CD14-positive monocyte (primary cell): ENCODE measurements around the gene PRDM10. TPM values are rescaled to one million over a fixed set of nuclear protein-coding genes. Genes with fewer than 3 reads are reported as not detected.

ENCODE experiments used
- DNase-seq, 3 donors: peaks; one replicate each; pipeline ENCODE4 v3.0.0-alpha.2; 2011 to 2022
- H2AFZ ChIP-seq: 2 replicates; pipeline ENCODE4 v1.6.0; 2012; ENCODE audit warnings: mild to moderate bottlenecking, low read depth, low read length, inconsistent platforms; ENCODE audit not compliant: insufficient read depth, poor library complexity, severe bottlenecking
- H3K27ac ChIP-seq, 2 donors: 1 replicate in 1 of 2; 2 replicates in 1 of 2; pipeline ENCODE4 v1.5.1; 2012 to 2013; ENCODE audit warnings: low read length in 2 of 2, control low read depth in 1 of 2, inconsistent platforms in 1 of 2, low read depth in 1 of 2, mild to moderate bottlenecking in 1 of 2
- H3K27me3 ChIP-seq, 2 donors: one replicate each; pipeline versions ENCODE4 v1.6.0 to v1.6.1; 2011 to 2013; ENCODE audit warnings: low read length in 2 of 2; ENCODE audit not compliant: control insufficient read depth in 2 of 2, insufficient read depth in 2 of 2
- H3K36me3 ChIP-seq, 2 donors: replicated peaks in 1 of 2; 1 replicate in 1 of 2; 2 replicates in 1 of 2; pipeline versions ENCODE4 v1.5.1 to v1.6.1; 2012 to 2013; ENCODE audit warnings: low read length in 2 of 2, control low read depth in 1 of 2, inconsistent platforms in 1 of 2, mild to moderate bottlenecking in 1 of 2; ENCODE audit not compliant: insufficient read depth in 2 of 2, control insufficient read depth in 1 of 2
- H3K4me1 ChIP-seq, 2 donors: 1 replicate in 1 of 2; 2 replicates in 1 of 2; pipeline versions ENCODE4 v1.5.1 to v1.6.1; 2012 to 2013; ENCODE audit warnings: low read length in 2 of 2, control low read depth in 1 of 2, inconsistent platforms in 1 of 2, mild to moderate bottlenecking in 1 of 2, moderate library complexity in 1 of 2; ENCODE audit not compliant: insufficient read depth in 2 of 2, control insufficient read depth in 1 of 2
- H3K4me2 ChIP-seq: replicated peaks from 2 replicates; pipeline ENCODE3; 2012; ENCODE audit warnings: low read length, moderate library complexity, mild to moderate bottlenecking; ENCODE audit not compliant: poor library complexity, severe bottlenecking; ENCODE audit errors: extremely low read depth
- H3K4me3 ChIP-seq, 3 experiments: fragments of 200-600 bp in 1 of 3; sonication (generic) in 1 of 3; replicated peaks in 1 of 3; 1 replicate in 2 of 3; 2 replicates in 1 of 3; pipeline ENCODE4 v1.5.1; 2011 to 2013; ENCODE audit warnings: low read length in 3 of 3, mild to moderate bottlenecking in 3 of 3, control low read depth in 2 of 3, low read depth in 2 of 3, inconsistent platforms in 1 of 3, moderate library complexity in 1 of 3
- H3K79me2 ChIP-seq: 2 replicates; pipeline ENCODE4 v1.6.0; 2012; ENCODE audit warnings: mild to moderate bottlenecking, control low read depth, inconsistent platforms, low read length, moderate library complexity; ENCODE audit not compliant: insufficient read depth
- H3K9ac ChIP-seq: 2 replicates; pipeline ENCODE4 v1.6.0; 2017; ENCODE audit warnings: low read length, mild to moderate bottlenecking; ENCODE audit not compliant: insufficient read depth, poor library complexity, severe bottlenecking
- H3K9me3 ChIP-seq, 2 donors: replicated peaks in 1 of 2; 1 replicate in 1 of 2; 2 replicates in 1 of 2; pipeline versions ENCODE4 v1.5.1 to v1.6.1; 2012 to 2013; ENCODE audit warnings: low read length in 2 of 2, control low read depth in 1 of 2; ENCODE audit not compliant: control insufficient read depth in 1 of 2, insufficient read depth in 1 of 2
- H4K20me1 ChIP-seq: 2 replicates; pipeline ENCODE4 v1.6.0; 2012; ENCODE audit warnings: mild to moderate bottlenecking, low read length, control low read depth, moderate library complexity; ENCODE audit not compliant: insufficient read depth
- H3K27ac Mint-ChIP-seq, 7 donors: one replicate each; pipeline ENCODE4 v1.8.0; 2020; ENCODE audit warnings: mild to moderate bottlenecking in 7 of 7, mixed read lengths in 7 of 7, moderate library complexity in 6 of 7, inconsistent platforms in 2 of 7
- H3K27me3 Mint-ChIP-seq, 3 donors: one replicate each; pipeline ENCODE4 v1.8.0; 2021 to 2022; ENCODE audit warnings: low read depth in 3 of 3, mild to moderate bottlenecking in 3 of 3, mixed read lengths in 3 of 3, moderate library complexity in 3 of 3, inconsistent platforms in 1 of 3
- H3K36me3 Mint-ChIP-seq, 2 donors: one replicate each; pipeline ENCODE4 v1.8.0; 2020; ENCODE audit warnings: mixed read lengths in 2 of 2, inconsistent platforms in 1 of 2, mild to moderate bottlenecking in 1 of 2
- H3K4me1 Mint-ChIP-seq: one replicate; pipeline ENCODE4 v1.8.0; 2020; ENCODE audit warnings: mild to moderate bottlenecking, mixed read lengths
- H3K4me3 Mint-ChIP-seq, 2 donors: one replicate each; pipeline ENCODE4 v1.8.0; 2020; ENCODE audit warnings: mild to moderate bottlenecking in 2 of 2, mixed read lengths in 2 of 2, moderate library complexity in 1 of 2
- H3K9me3 Mint-ChIP-seq, 7 donors: one replicate each; pipeline ENCODE4 v1.8.0; 2020 to 2022; ENCODE audit warnings: mixed read lengths in 7 of 7, mild to moderate bottlenecking in 6 of 7, moderate library complexity in 6 of 7, inconsistent platforms in 2 of 7
- WGBS: methylation state at CpG from one replicate; pipeline ENCODE4 v1.1.5; 2013; ENCODE audit warnings: missing lambda C conversion rate; ENCODE audit not compliant: insufficient coverage; 5-methylcytosine and 5-hydroxymethylcytosine counted together
- intact Hi-C, 2 donors: fragments of 100-400 bp; cut with micrococcal nuclease; formaldehyde crosslinking; loops; one replicate each; pipeline versions ENCODE4 v1.15.0 to v1.15.1; 2023
- polyA plus RNA-seq, 3 donors: library from polyadenylated mRNA; depleted of rRNA in 1 of 3; unstranded in 2 of 3; stranded (reverse) in 1 of 3; fragments of 300-500 nt in 2 of 3; fragments of >200 nt in 1 of 3; fragmentation: Illumina TruSeq in 2 of 3; gene quantifications; 1 replicate in 2 of 3; 2 replicates in 1 of 3; pipeline ENCODE4 v1.2.3, GENCODE V29; 2012 to 2021
- TF ChIP-seq, protein P1 (sequence below): fragments of 200-600 bp; IDR thresholded peaks from one replicate; pipeline ENCODE4 v1.8.0; 2022; ENCODE audit warnings: antibody characterized with exemption, mild to moderate bottlenecking

Gene PRDM10
- polyA plus RNA-seq, 3 donors = 0.64 to 5.6 (median 1.1) TPM

DNA sequence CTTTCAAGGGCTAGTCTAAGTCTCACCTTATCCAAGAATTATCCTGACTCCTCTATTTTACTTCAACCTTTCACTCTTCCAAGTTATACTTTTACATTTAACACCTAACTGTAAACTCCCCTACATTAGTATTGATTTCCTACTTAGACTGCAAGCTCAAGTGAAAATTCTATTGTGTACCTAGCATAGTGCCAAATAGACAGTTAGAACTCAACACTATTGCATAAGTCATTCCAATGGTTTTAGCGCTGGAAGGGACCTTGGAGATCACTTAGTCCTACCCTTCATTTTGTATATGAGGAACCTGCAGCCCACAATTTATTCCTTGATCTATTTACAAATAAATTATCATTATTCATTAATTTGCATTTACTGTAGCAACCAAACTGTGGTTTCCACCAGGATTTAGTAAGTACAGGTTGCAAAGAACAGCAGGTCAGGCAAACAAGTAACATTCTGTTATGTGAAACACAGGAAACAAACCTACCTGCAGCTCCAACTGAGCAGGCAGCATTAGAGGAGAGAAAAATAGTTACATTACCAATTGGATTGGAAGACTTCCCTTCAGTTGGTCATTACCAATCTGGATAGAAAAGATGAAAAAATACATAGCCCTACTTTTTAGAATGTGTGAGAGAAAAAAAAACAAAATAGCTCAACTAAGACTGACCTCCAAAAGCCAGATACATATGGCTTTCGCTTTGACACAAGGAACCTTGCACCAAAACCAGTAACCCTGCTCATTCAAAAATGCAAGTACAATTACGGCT, 73.5 kb downstream of the PRDM10 start:
- H3K4me3 ChIP-seq = peak overlapping the region in 1 of 3 experiments; percentile 61
- H3K9me3 Mint-ChIP-seq = no peaks in the 10 kb centered on the region
- TF ChIP-seq, protein P1, sequence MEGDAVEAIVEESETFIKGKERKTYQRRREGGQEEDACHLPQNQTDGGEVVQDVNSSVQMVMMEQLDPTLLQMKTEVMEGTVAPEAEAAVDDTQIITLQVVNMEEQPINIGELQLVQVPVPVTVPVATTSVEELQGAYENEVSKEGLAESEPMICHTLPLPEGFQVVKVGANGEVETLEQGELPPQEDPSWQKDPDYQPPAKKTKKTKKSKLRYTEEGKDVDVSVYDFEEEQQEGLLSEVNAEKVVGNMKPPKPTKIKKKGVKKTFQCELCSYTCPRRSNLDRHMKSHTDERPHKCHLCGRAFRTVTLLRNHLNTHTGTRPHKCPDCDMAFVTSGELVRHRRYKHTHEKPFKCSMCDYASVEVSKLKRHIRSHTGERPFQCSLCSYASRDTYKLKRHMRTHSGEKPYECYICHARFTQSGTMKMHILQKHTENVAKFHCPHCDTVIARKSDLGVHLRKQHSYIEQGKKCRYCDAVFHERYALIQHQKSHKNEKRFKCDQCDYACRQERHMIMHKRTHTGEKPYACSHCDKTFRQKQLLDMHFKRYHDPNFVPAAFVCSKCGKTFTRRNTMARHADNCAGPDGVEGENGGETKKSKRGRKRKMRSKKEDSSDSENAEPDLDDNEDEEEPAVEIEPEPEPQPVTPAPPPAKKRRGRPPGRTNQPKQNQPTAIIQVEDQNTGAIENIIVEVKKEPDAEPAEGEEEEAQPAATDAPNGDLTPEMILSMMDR = no peak
- peaks cover 25 to 34% of the 10 kb centered on the region in 2 donors for H3K36me3 Mint-ChIP-seq
- H4K20me1 ChIP-seq = no peaks in the 10 kb centered on the region
- H3K27ac ChIP-seq = peak overlapping the region; percentile 31 to 86
- H3K4me2 ChIP-seq = peak overlapping the region; percentile 69
- H3K4me1 ChIP-seq = peaks cover 35 to 46% of the 10 kb centered on the region in 2 donors
- peak overlapping the region in 1 of 2 donors; percentile 67 for H3K4me3 Mint-ChIP-seq
- peaks cover 0 to 18% of the 10 kb centered on the region in 2 donors for H3K36me3 ChIP-seq
- no peaks in the 10 kb centered on the region for H3K27me3 ChIP-seq
- H3K4me1 Mint-ChIP-seq = peaks cover 45% of the 10 kb centered on the region
- no peak overlapping the region for H2AFZ ChIP-seq
- peaks cover 3% of the 10 kb centered on the region for H3K79me2 ChIP-seq
- 80% methylated on average over 1 of the region's 3 CpGs for WGBS
- no peaks in the 10 kb centered on the region for H3K9me3 ChIP-seq
- no peaks in the 10 kb centered on the region for H3K27me3 Mint-ChIP-seq
- intact Hi-C loops = loop anchor here in 1 of 2 donors (10.0 kb wide), 1 partner anchor 136 kb away; the partner anchor contains the start of gene APLP2
- peak overlapping the region; percentile 90 to 95 (median 93) for H3K27ac Mint-ChIP-seq
- DNase-seq = no peak
- peak overlapping the region; percentile 24 for H3K9ac ChIP-seq

DNA sequence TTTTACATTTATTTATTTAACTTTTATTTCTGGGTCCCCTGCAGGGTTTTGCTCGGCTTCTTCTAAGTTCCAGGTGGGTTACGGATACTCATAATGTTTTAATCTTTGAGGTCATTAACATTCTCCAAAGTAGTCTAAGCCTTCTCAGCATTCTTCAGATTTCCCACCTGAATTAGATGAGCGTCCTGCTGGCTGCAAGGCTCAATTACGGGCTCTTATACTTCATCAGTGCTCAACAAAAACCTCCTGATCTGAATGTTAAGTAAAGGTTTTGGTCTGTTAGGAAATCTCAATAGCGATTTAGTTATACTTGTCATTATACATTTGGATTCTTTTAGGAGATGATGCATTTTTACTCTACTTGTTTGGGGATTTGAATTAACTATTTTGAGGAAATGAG, 80.0 kb downstream of the PRDM10 start:
- no peak overlapping the region for H3K9ac ChIP-seq
- intact Hi-C loops = loop anchor here (2.0 to 10.0 kb wide), 3 partner anchors 142 to 212 kb away; partner anchors contain the start of gene APLP2 (in 1 of the 2)
- no peaks in the 10 kb centered on the region for H3K79me2 ChIP-seq
- WGBS = no CpG with 5 or more reads among the region's 5 CpGs
- TF ChIP-seq, protein P1 = no peak
- Mint-ChIP-seq H3K4me3 (no peak overlapping the region), H3K27me3 (no peaks in the 10 kb centered on the region), H3K4me1 (peaks cover 28% of the 10 kb centered on the region), H3K36me3 (peaks cover 34% of the 10 kb centered on the region in 2 donors), H3K27ac (no peak overlapping the region), H3K9me3 (no peaks in the 10 kb centered on the region)
- H3K9me3 ChIP-seq = no peaks in the 10 kb centered on the region
- no peak overlapping the region for H2AFZ ChIP-seq
- peaks cover 16 to 28% of the 10 kb centered on the region in 2 donors for H3K4me1 ChIP-seq
- H3K4me3 ChIP-seq = no peak overlapping the region
- peaks cover 5 to 26% of the 10 kb centered on the region in 2 donors for H3K36me3 ChIP-seq
- no peaks in the 10 kb centered on the region for H3K27me3 ChIP-seq
- no peak overlapping the region for H3K27ac ChIP-seq
- H4K20me1 ChIP-seq = no peaks in the 10 kb centered on the region
- DNase-seq = no peak
- H3K4me2 ChIP-seq = no peak overlapping the region
